K562 (cell line): ENCODE results near the gene TENT4A. TPM values are rescaled to one million over a fixed set of nuclear protein-coding genes. Genes with fewer than 3 reads are reported as not detected.

Source experiments
- AFF4 ChIP-seq: sonication (generic); formaldehyde crosslinking; IDR thresholded peaks from 2 replicates; pipeline ENCODE4 v1.8.0; 2023; ENCODE audit warnings: mild to moderate bottlenecking, missing genetic modification reagents
- ARID1B ChIP-seq: fragments of 450-650 bp; IDR thresholded peaks from 2 replicates; pipeline ENCODE4 v1.6.1; 2016; ENCODE audit warnings: antibody characterized with exemption, mild to moderate bottlenecking, inconsistent platforms
- BRD4 ChIP-seq: fragments of 200-600 bp; sonication (generic); IDR thresholded peaks from 2 replicates; pipeline ENCODE4 v1.6.1; 2017; ENCODE audit warnings: inconsistent platforms
- BRF2 ChIP-seq: IDR thresholded peaks from 3 replicates; pipeline ENCODE4 v1.6.1; 2011; ENCODE audit warnings: borderline replicate concordance, mild to moderate bottlenecking; ENCODE audit not compliant: insufficient read length, insufficient read depth
- FOXA3 ChIP-seq, 2 experiments: fragments of 450-650 bp in 1 of 2; sonication (generic) in 1 of 2; formaldehyde crosslinking; IDR thresholded peaks in 1 of 2; conservative IDR thresholded peaks in 1 of 2; 2 replicates each; pipeline versions ENCODE4 v1.4.0 to v1.8.0; 2020 to 2022; ENCODE audit warnings: mild to moderate bottlenecking in 2 of 2, missing genetic modification reagents in 1 of 2
- GMEB1 ChIP-seq: fragments of 250-450 bp; sonication (Bioruptor Pico); IDR thresholded peaks from 2 replicates; pipeline ENCODE4 v1.4.0; 2020; ENCODE audit warnings: mild to moderate bottlenecking
- HEY1 ChIP-seq: fragments of 250-450 bp; sonication (Bioruptor Pico); IDR thresholded peaks from 2 replicates; pipeline ENCODE4 v1.5.0; 2020; ENCODE audit warnings: mild to moderate bottlenecking, moderate library complexity, borderline replicate concordance
- HMGXB4 ChIP-seq: sonication (generic); formaldehyde crosslinking; IDR thresholded peaks from 2 replicates; pipeline ENCODE4 v1.8.1; 2023; ENCODE audit warnings: mild to moderate bottlenecking, missing genetic modification reagents
- KAT2B ChIP-seq: IDR thresholded peaks from one replicate; pipeline ENCODE4 v1.6.1; 2012; ENCODE audit warnings: low read depth, mild to moderate bottlenecking, control low read depth, inconsistent platforms, low read length, moderate library complexity
- NR1H2 ChIP-seq: sonication (generic); formaldehyde crosslinking; IDR thresholded peaks from 2 replicates; pipeline ENCODE4 v1.4.0; 2020; ENCODE audit warnings: mild to moderate bottlenecking, missing genetic modification reagents
- NR4A1 ChIP-seq, 2 experiments: fragments of 250-450 bp in 1 of 2; fragments of 450-650 bp in 1 of 2; sonication (Bioruptor Pico) in 1 of 2; IDR thresholded peaks; 2 replicates each; pipeline versions ENCODE4 v1.4.0 to v1.6.1; 2016 to 2020; ENCODE audit warnings: mild to moderate bottlenecking in 2 of 2, missing compliant biosample characterization in 1 of 2, missing genetic modification characterization in 1 of 2, moderate library complexity in 1 of 2
- POLR2H ChIP-seq: IDR thresholded peaks from 2 replicates; pipeline ENCODE4 v1.6.1; 2016; ENCODE audit warnings: missing genetic modification characterization, low read depth, mild to moderate bottlenecking, control low read depth, missing compliant biosample characterization, moderate library complexity
- RBM14 ChIP-seq: fragments of 200-400 bp; formaldehyde crosslinking; IDR thresholded peaks from 2 replicates; pipeline ENCODE4 v1.6.1; 2018; ENCODE audit warnings: low read depth, mild to moderate bottlenecking, low read length, moderate library complexity, borderline replicate concordance; ENCODE audit not compliant: insufficient read depth
- TBP ChIP-seq: optimal IDR thresholded peaks from 2 replicates; pipeline ENCODE3; 2011; ENCODE audit warnings: low read depth, low read length, improper control_type of control experiment
- U2AF2 ChIP-seq: fragments of 200-400 bp; formaldehyde crosslinking; optimal IDR thresholded peaks from 2 replicates; pipeline ENCODE3; 2017; ENCODE audit warnings: low read depth, mild to moderate bottlenecking, low read length
- ZNF740 ChIP-seq, 3 experiments: fragments of 200-800 bp in 1 of 3; sonication (Bioruptor generic) in 1 of 3; sonication (generic) in 1 of 3; formaldehyde crosslinking in 1 of 3; IDR thresholded peaks; 2 replicates each; pipeline versions ENCODE4 v1.6.1 to v1.8.0; 2016 to 2022; ENCODE audit warnings: mild to moderate bottlenecking in 2 of 3, missing compliant biosample characterization in 2 of 3, missing genetic modification characterization in 2 of 3, missing genetic modification reagents in 1 of 3
- polyA plus RNA-seq, 8 experiments: library from polyadenylated mRNA; depleted of rRNA in 4 of 8; stranded (reverse) in 5 of 8; unstranded in 3 of 8; fragments of >200 nt; fragmentation: Nextera tagmentation in 2 of 8; fragmentation: Illumina TruSeq in 1 of 8; extraction: Ambion mirVana in 2 of 8; extraction: Trizol in 1 of 8; gene quantifications; 2 replicates each; pipeline versions ENCODE4 v1.2.1 to v1.2.3, GENCODE V29; 2011 to 2014; ENCODE audit warnings: inconsistent platforms in 1 of 8, missing spikeins in 1 of 8
- total RNA-seq, 7 experiments: library from RNA; depleted of rRNA in 6 of 7; stranded (reverse); fragments of >200 nt in 6 of 7; fragmentation: Illumina TruSeq in 2 of 7; extraction: Trizol in 2 of 7; gene quantifications; 2 replicates each; pipeline versions ENCODE4 v1.2.1 to v1.2.3, GENCODE V29; 2011 to 2021; ENCODE audit warnings: low replicate concordance in 1 of 7

Gene TENT4A
- total and polyA plus RNA-seq, 9 of the 15 experiments (the other 6 are each of a cell fraction or from before 2014, with no cell fraction given) = 1.3 to 27.3 (median 13.0) TPM

- TF ChIP-seq BRF2 (no peak), HMGXB4 (CRISPR knock-in tag) (no peak), AFF4 (no peak), TBP (peak; percentile 47), HEY1 (CRISPR knock-in tag) (no peak), NR4A1 (CRISPR knock-in tag; IDR thresholded peaks at IDR 0.05) (no peak), NR4A1 (tag; IDR thresholded peaks at IDR 0.05) (no peak), U2AF2 (no peak), KAT2B (no peak), RBM14 (no peak), GMEB1 (CRISPR knock-in tag) (no peak), FOXA3 (CRISPR knock-in tag; conservative IDR thresholded peaks at IDR 0.05 in 1 of 2, IDR thresholded peaks at IDR 0.05 in 1 of 2) (peak in 1 of 2 experiments; percentile 1; a peak in 1 of 4 replicates), POLR2H (no peak), NR1H2 (CRISPR knock-in tag) (no peak), ZNF740 (CRISPR knock-in tag; IDR thresholded peaks at IDR 0.05) (no peak), ZNF740 (tag; IDR thresholded peaks at IDR 0.05) (no peak), BRD4 (no peak), ARID1B (no peak)
Observed at GRCh38 chr5:6712142-6712576, 1.1 kb upstream of the TENT4A start (continued).
